GM21717 (cell line): ENCODE data around the gene ALDH1A1.

Experiments used
- ATAC-seq: cut with Tn5 transposase; IDR thresholded peaks from one replicate; pipeline ENCODE4 v1.9.1; 2021; ENCODE audit warnings: mild to moderate bottlenecking, moderate library complexity; ENCODE audit not compliant: unreplicated experiment

Gene ALDH1A1

GRCh38 chr9:72952914-72953313 is at the start of gene ALDH1A1:
Gene ALDH1A1 (minus strand): TSS chr9:72953053. CDS start chr9:72953000, 53 bp downstream.
- no peak for ATAC-seq

- no peak for ATAC-seq
Measured at GRCh38 chr9:73001860-73002259, 49.0 kb upstream of the ALDH1A1 start.

GRCh38 chr9:72998363-72998762 is 45.5 kb upstream of the ALDH1A1 start:
- no peak for ATAC-seq

GRCh38 chr9:72997387-72997995 is 44.6 kb upstream of the ALDH1A1 start:
- no peak for ATAC-seq

- ATAC-seq: no peak
Measured at GRCh38 chr9:72996684-72997314, 43.9 kb upstream of the ALDH1A1 start.

GRCh38 chr9:72996114-72996513 is 43.3 kb upstream of the ALDH1A1 start:
- no peak for ATAC-seq

GRCh38 chr9:72995131-72996024 is 42.5 kb upstream of the ALDH1A1 start:
- ATAC-seq: no peak

GRCh38 chr9:72991772-72992171 is 38.9 kb upstream of the ALDH1A1 start:
- ATAC-seq: no peak

- ATAC-seq: no peak
Measured at GRCh38 chr9:72990397-72991182, 37.7 kb upstream of the ALDH1A1 start.

- ATAC-seq: no peak
Measured at GRCh38 chr9:72986522-72987116, 33.8 kb upstream of the ALDH1A1 start.

GRCh38 chr9:72985746-72986145 is 32.9 kb upstream of the ALDH1A1 start:
- ATAC-seq: no peak

GRCh38 chr9:72984991-72985390 is 32.1 kb upstream of the ALDH1A1 start:
- ATAC-seq: no peak

- no peak for ATAC-seq
Measured at GRCh38 chr9:72984226-72984947, 31.5 kb upstream of the ALDH1A1 start.

GRCh38 chr9:72983512-72984225 is 30.8 kb upstream of the ALDH1A1 start:
- no peak for ATAC-seq

GRCh38 chr9:72983056-72983455 is 30.2 kb upstream of the ALDH1A1 start:
- no peak for ATAC-seq

GRCh38 chr9:72982146-72982799 is 29.4 kb upstream of the ALDH1A1 start:
- no peak for ATAC-seq

- no peak for ATAC-seq
Measured at GRCh38 chr9:72981433-72981832, 28.6 kb upstream of the ALDH1A1 start.

- no peak for ATAC-seq
Measured at GRCh38 chr9:72980600-72981265, 27.9 kb upstream of the ALDH1A1 start.
